Fibroblast of upper back skin (primary cell): ENCODE measurements around the gene KCNK15.
"Not testable (repeated sequence)": the region's sequence is repeated elsewhere in the genome, so short reads cannot be mapped to it uniquely, and the experiment has no call there.

Experiments
- DNase-seq: peaks from one replicate; pipeline ENCODE4 v3.0.0-alpha.2; 2013

KCNK15 gene

GRCh38 chr20:44745598-44746366, at the start of gene KCNK15:
TSS of gene KCNK15 (plus strand) at chr20:44745865. CDS start at chr20:44745911, 46 bp downstream.
- DNase-seq = no peak

DNA sequence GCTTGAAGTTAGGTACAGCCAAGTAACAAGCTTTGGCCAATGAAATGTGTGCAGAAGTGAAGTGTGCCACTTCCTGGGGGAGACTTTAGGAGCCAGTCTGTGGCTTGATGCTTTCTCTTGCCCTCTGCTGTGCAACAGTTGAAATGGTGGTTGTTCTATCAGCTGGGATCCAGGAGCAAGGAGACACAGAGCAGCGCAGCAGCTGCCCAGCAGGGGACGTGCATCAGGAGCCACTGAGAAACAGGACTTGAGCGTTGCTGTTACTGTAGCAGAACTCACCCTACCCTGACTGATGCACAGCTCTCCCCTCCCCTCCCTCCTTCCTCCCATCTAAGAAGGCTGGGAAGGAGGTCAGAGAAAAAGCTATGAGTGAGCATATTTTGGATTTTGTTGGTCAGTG, 49.4 kb upstream of the KCNK15 start:
- DNase-seq = no peak

DNA sequence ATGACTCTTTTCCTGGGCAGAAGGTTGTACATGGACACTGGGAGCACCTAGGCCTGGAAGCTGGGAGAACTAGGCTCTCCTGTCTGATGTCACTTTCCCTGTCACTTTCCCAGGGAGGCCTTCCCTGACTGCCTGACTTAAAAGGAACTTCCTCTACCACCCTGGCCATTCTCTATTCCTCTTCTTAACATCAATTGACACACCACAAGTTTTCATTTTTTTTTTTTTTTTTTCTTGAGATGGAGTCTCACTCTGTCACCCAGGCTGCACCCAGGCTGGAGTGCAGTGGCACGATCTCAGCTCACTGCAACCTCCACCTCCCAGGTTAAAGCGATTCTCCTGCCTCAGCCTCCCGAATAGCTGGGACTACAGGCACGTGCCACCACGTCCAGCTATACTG, 48.6 kb upstream of the KCNK15 start:
- DNase-seq = not testable (repeated sequence)

GRCh38 chr20:44698351-44698750, 47.3 kb upstream of the KCNK15 start:
- no peak for DNase-seq

GRCh38 chr20:44700306-44700705, 45.4 kb upstream of the KCNK15 start:
- DNase-seq = no peak

DNA sequence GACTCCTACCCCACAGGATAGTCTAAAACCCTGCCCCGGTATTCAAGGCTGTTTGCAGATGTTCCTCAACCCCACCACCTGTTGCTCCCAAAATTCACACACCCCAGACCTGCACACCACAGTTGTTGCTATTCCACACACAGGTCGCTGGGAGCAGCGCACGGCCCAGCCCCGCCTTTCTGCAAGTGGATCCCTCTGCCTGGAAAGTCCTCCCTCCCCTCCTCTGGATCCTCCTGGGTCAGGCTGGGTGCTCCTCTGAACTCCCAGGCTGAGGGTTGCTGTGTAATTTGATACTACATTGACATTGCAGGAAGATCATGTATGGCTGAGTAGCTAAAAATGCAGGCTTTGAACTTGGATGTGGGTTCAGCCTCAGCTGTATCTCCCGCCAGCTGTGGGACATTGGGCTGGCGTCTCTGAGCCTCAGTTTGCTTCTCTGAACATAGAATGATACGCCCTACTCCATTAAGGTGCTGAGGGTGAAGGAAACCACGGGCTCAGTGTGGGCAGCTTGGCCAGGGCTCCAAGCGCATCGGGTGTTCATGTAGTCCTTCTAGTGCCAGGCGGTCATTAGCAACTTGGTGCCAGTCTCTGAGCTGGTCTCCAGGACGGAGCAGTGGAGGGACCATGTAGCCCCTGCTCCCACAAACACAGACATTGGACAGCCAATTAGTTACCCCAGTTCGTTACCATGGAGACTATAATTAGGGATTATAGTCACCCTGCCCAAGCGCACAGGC, 44.4 kb upstream of the KCNK15 start:
- peak; percentile 47 for DNase-seq

DNA sequence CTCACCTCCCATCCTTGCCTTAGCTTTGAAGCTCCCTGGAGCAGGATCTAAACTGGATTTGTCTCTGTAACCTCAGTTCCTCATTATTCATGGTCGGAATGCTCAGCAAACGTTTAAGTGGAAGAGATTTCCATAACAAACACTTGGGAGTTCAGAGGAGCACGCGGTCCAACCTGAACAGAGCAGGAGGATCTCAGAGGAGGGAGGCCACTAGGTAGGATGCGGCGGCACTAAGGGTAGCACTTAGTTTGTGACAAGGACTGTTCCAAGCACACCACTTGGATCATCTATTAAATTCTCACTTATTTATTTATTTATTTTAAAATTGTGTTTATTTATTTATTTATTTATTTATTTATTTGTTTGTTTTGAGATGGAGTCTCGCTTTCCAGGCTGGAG, 43.8 kb upstream of the KCNK15 start:
- DNase-seq = no peak

DNA sequence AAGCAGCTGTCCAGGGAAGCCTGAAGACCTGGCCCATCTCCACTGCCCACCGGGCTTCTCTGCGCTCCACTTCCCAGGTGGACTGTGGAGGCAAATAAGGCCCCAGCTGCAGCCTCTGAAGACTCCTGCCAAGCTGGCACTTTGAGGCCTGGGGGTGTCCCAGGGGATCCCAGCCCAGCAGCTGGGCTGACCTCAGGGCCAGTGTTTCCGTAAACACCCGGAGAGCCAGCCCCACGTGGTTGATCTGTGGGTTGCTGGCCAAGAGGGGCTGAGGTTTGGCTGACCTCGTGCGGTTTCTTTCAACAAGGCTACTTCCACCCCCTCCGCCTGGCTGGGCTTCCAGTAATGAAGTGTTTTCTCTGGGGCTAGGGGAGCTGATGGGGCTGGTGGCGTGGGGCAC, 42.9 kb upstream of the KCNK15 start:
- peak; percentile 91 for DNase-seq

GRCh38 chr20:44703183-44703925, 42.3 kb upstream of the KCNK15 start:
- no peak for DNase-seq

GRCh38 chr20:44703956-44704488, 41.6 kb upstream of the KCNK15 start:
- DNase-seq = no peak

DNA sequence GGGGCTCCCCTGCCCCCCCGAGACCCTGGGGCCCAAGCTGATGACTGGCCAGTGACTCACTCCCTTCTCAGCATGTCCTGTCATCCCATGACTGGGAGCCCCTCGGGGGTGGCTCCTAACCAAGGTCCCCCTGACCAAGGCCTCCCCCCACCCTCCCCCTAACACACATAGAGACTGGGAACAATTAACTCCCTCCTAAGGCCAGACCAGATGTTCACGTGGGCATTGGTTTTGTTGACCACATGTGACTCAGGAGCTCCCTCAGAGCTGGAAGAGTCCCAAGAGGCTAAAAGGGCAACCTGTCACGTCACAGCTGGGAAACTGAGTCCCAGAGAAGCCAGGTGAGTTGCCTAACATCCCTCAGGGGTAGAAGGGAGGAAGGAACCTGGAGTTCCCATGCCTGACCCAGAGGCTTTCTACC, 41.1 kb upstream of the KCNK15 start:
- DNase-seq = peak; percentile 85

- DNase-seq = no peak
Measured at GRCh38 chr20:44705364-44706094, 40.1 kb upstream of the KCNK15 start.

- DNase-seq = peak; percentile 77
Measured at GRCh38 chr20:44706301-44707017, 39.2 kb upstream of the KCNK15 start.

DNA sequence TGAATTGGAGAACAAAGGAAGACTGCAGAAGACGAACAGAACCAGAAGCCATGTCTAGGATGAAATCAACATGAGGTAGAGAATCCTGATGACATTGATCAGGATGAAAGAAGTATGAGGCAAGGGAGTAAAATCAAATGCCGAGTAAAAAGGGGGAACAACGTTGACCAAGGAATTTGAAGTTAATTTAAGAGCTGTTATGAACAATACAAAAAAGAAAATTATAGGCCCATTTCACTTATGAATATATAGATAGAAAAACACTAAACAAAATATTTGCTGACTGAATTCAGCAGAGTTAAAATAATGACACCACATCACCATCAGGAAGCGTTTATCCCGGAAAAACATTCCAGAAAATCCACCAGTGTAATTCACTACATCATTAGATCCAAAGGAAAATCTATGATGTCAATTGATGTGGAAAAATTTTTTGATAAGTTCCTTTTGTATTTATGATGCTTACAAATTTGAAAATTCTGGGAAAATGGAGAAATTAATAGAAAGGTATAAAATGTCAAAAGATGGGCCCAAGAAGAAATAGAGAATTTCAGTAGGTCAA, 38.6 kb upstream of the KCNK15 start:
- DNase-seq = no peak

- DNase-seq = no peak
Measured at GRCh38 chr20:44709380-44709779, 36.3 kb upstream of the KCNK15 start.

GRCh38 chr20:44709797-44710196, 35.9 kb upstream of the KCNK15 start:
- no peak for DNase-seq

DNA sequence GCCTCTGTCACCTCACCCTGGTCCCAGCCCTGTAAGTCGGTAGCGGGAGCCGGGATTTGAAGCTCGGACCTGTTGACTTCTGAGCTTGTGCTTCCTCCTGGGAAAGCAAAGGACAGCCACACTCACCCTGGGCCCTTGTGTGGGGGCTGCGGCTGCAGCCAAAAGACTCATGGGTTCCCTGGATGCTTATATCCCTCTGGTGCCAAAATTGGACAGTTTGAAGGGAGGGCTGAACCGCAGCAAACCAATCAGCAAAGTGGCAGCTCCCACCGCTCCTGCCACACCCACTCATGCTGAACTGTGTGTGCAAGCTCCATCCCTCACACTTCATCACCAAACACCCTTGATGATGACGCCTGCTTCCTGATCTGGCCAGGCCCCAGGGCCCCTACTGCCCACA, 34.4 kb upstream of the KCNK15 start:
- no peak for DNase-seq

DNA sequence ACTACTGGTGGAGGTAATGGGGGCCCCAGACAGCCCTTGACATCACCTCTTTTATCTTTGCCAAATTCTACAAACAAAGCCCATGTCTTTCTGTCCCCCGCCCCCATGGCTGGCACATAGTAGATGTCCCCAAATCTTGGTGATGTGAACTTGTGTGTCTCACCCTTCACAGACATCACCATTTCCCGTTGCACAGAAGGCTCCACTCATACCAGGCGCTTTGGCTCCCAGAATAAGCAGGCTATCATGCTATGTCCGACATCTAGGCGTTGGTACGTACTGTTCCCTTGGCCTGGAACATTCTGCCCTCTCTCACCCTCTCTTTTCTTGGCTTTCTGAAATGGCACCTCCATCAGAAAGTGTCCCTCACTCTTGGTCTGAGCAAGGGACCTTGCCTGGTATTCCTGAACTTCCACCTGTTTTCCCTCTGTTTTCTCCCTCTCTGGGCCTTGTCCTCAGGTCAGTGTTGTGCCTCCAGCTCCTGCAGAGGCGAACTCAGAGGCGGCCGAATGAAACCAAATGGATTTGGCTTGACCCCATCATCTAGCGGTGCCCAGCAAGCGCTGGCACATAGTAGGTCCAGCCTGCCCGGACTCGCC, 31.5 kb upstream of the KCNK15 start:
- DNase-seq = no peak

DNA sequence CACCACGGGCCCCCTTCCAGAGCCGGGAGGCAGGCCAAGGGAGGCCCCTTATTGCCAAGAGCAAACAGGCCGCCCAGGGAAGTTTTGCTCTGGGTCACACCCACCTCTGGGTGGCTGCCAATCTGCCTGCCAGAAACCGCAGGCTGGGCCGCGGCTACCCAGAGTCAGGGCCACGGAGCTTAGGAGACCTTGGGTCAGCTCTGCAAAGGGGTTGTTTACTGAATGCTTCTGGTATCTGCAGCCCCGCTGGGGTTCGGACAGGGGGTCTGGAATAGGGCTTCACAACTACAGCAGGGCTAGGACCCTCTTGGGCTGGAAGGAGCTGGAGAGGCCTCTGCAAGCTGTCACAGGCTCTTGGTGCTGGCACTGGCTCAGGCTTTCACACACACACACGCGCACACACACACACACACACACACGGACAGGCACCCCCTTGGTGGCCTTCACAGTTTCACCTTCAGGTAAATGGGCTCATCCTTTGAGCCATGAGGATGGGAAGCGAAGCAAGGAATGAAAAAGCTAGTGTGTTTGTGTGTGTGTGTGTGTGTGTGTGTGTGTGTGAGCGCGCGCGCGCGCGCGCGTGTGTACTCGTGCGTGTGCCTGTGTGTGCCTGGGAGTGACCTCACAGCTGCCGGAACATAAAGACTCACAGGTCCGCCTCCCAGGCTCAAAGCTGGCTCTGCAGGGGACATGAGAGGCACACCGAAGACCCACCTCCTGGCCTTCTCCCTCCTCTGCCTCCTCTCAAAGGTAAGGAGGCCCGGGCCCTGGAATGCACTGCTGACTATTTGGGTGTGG, 30.8 kb upstream of the KCNK15 start, which contains the start of gene CCN5:
TSS of gene CCN5 (plus strand) at position 669 of the 798 bp plus-strand sequence. CDS start at position 691, 22 bp downstream.
- peak; percentile 82 for DNase-seq
